ENCODE measurements around the gene SLC38A1.

Gene SLC38A1

DNA sequence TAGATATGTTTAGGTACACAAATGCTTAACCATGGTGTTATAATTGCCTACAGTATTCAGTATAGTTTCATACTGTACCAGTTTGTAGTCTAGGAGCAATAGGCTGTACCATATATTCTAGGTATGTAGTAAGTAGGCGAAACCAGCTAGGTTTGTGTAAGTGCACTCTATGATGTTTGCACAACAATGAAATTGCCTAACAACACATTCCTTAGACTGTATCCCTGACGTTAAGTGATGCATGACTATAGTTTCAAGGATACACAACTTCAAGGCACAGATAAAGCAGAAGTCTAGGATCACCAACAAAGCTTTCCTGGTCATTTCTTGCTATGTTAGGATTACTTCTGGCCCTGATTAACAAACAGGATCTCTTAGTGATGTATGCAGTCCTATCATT lies 135.1 kb downstream of the SLC38A1 start:
- DNase-seq (ENCODE audit: low read depth) = no peak

All from T follicular helper cell (primary cell).